HG03097 (cell line): ENCODE measurements around the gene ARL5B.

Source experiments
- ATAC-seq: cut with Tn5 transposase; IDR thresholded peaks from one replicate; pipeline ENCODE4 v1.9.1; 2021; ENCODE audit not compliant: unreplicated experiment, low FRiP score

The ARL5B gene

DNA sequence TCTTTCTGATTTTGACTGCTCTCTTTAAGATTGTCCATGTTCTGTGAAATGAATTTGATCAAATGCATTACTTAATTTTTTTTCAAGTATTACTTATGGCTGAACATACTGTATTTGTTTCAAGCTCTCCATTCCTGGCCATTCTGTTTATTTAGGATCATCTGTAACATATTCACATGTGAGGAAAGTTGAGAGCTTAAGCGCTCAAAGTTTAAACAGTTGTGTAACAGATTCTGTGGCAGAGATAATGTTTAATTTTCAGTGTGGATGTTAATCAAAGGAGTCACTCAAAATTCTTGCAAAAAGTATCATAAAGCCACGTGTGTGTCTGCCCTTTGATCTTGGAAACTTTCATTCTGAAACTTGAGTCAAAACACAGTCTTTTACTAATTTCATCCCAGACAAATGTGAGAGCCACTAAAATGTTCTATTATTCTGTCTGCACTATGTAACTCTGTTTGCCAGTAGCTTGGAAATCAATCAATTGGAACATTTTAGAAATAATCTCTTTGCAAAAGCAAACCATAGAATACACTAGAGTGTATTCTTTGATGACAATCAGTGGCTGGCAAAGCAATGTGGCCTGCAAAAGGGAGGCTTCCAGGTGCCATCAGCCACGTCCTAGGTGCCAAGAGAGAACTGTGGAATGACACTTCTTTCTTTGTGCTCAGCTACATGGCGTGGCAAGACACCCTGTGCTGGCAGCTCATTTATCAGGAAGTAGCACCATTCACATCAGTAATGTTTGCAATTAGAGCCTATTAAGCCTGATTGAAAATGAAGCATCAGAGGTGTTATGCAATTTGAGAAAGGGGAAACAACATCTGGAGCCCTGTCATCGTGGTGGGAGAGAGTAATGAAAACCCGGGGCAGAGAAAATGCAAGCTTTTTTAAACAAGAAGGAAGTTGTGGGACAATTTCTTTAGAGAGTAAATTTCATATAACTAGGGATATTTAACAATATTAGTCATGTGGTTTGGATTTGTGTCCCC, 40.9 kb downstream of the ARL5B start:
- ATAC-seq: no peak

DNA sequence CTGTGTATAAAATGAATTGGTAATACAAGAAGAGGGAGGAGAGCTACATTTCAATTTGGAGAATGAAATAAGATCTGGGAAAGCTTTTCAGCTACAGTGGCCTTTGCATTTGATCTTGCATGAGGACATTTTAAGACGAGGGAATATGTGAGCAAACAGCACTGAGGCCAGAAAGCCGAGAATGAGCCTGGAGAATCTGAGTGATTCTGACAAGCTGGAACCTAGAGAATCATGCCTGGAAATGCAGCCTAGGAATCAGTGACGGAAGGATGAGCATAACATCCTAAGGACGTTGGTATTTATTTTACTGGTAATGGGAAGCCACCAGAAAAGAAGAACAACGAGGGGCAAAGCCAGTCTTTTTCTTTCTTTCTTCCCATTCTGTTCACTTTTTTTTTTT, 44.3 kb downstream of the ARL5B start:
- no peak for ATAC-seq

DNA sequence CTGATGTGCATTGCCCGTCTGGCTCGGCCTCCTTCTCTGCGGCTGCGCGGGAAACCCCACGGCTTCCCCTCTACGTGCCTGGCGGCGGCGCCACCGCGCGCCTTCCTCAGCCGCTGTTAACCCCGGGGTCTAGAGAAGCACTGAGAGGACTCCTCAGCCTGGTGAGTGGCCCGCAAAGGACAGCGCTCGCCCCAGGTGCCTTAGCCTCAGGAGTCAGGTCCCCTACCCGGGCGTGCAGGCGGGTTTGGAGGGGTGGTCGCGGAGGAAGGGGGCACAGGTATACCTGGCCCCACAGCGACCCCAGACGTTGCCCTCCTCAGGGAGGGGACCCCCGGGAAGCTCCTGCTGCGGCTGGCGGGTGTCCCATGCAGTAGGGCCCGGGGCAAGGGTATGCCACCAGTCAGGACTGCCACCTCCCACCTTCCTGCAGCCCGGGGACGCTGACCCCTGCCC, 51.0 kb downstream of the ARL5B start:
- no peak for ATAC-seq

DNA sequence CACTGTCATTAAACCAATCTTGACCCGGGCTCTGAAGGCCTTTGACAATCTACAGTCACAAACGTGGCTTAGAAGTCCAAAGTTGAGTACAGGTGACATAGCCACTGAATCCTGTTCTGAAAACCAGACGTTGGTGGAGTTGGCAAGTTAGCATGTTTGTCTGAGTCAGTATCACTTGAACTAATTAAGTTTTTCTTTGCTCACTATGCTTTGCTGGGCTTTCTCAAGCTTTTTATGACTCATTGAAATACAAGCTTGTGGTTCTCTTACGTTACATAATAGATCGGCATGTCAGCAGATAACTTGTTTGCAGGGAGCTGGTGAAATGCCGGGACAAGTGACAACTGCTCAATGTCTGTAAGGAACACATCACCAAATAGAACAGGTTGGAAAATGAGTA, 53.8 kb downstream of the ARL5B start:
- no peak for ATAC-seq

DNA sequence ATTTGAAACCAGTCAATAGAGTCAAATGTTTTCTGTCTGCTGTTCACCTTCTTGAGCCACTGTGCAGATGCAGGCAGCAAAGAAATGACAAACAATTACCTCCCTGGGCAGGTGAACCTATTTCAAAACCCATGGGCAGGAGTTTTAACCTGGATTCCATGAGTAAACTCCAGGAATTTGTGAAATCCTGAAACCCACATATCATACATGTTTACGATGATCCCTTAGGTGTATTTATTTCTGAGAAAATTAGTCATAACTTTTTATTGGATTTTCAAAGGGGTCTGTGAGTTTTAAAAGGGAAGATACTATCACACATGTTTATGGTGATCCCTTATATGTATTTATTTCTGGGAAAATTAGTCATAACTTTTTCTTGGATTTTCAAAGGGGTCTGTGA, 59.8 kb downstream of the ARL5B start:
- ATAC-seq: no peak

DNA sequence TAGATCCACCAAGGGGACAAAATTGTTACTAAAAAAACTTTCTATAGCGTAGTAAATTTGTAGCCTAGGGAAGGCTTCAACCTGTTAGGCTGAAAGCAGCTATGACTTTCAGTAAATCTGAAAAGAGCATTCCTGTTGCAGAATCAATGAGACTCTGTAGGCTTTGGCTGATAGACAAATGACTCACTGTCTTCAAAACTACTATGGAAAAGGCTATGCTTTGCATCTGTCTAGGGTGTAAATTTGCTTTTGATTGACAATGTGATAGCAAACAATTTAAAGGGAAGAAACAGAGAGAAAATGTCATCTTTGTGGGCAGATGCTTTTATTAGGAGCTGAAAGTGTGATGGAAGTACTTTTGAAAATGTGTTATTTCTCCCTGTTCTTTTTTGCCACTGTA, 60.6 kb downstream of the ARL5B start:
- no peak for ATAC-seq

DNA sequence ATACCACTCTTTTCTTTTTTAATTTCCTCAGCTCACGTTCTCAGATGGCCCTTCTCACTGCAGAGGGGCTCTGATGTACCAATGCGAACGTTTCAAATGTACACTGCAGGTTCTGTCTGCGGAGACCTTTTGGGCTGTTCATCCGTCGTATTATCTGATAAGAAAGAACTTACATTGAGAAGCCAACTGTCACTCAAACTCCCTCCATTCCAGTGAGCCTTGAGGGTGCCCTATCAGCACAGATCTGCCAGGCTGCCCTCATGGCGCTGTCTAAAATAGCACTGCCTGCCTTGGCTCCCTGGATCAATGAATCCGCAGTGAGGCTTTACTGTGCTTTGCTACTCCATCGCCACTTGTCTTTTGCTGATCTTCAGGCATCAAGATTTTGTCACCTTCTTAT, 61.8 kb downstream of the ARL5B start:
- ATAC-seq: no peak

DNA sequence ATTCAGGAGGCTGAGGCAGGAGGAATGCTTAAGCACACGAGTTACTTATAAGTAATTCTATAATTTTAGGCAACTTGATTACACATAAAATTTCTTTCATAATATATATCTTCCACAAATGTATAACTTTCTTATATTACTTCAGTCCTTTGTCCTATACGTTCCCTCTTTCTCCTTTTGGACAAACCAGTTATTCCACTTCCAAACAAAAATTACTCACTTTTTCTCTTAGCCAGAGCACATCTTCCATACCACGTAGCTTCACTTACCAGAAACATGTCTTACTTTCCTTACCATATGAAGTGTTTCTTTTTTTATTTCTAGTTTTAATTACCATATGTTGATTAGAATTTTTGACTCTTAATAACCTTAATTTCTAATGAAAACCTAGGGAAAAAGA, 64.6 kb downstream of the ARL5B start:
- ATAC-seq: no peak
